Activated CD8-positive, alpha-beta T cell treated with anti-CD3 and anti-CD28 coated beads for 36 hours (primary cell): ENCODE results near the gene ATXN1. TPM values are rescaled to one million over a fixed set of nuclear protein-coding genes. Genes with fewer than 3 reads are reported as not detected.

Experiments
- ATAC-seq: fragments of 200-7000 bp; cut with Tn5 transposase; one replicate; pipeline ENCODE4 v1.10.0; 2021; ENCODE audit warnings: mild to moderate bottlenecking, moderate library complexity
- CTCF ChIA-PET: fragments of 350-600 bp; sonication (Branson Sonifier 250); formaldehyde crosslinking; loops from one replicate; lab custom pipeline; 2021; ENCODE audit warnings: antibody characterized with exemption; lab: Charles Lee
- POLR2A ChIA-PET: fragments of 350-600 bp; sonication (Branson Sonifier 250); formaldehyde crosslinking; loops from one replicate; lab custom pipeline; 2021; ENCODE audit warnings: antibody characterized with exemption; lab: Charles Lee
- DNase-seq: peaks from one replicate; pipeline ENCODE4 v3.0.0-alpha.2; 2020
- H3K27ac Mint-ChIP-seq: one replicate; pipeline ENCODE4 v1.8.0; 2021; ENCODE audit warnings: mild to moderate bottlenecking, mixed read lengths
- H3K27me3 Mint-ChIP-seq: one replicate; pipeline ENCODE4 v1.8.0; 2021; ENCODE audit warnings: mixed read lengths
- H3K36me3 Mint-ChIP-seq: one replicate; pipeline ENCODE4 v1.8.0; 2021; ENCODE audit warnings: low read depth, mixed read lengths
- H3K4me1 Mint-ChIP-seq: one replicate; pipeline ENCODE4 v1.8.0; 2021; ENCODE audit warnings: low read depth, mixed read lengths
- H3K4me3 Mint-ChIP-seq: one replicate; pipeline ENCODE4 v1.8.0; 2021; ENCODE audit warnings: mild to moderate bottlenecking, moderate library complexity, mixed read lengths
- H3K9me3 Mint-ChIP-seq: one replicate; pipeline ENCODE4 v1.8.0; 2021; ENCODE audit warnings: mixed read lengths
- CTCF ChIP-seq: fragments of 200-600 bp; IDR thresholded peaks from one replicate; pipeline ENCODE4 v1.8.0; 2022; ENCODE audit warnings: antibody characterized with exemption, mild to moderate bottlenecking
- intact Hi-C: fragments of 100-400 bp; cut with micrococcal nuclease; formaldehyde crosslinking; loops from one replicate; pipeline ENCODE4 v1.10.0; 2022
- total RNA-seq, 2 experiments: library from RNA; stranded (reverse); gene quantifications; one replicate each; pipeline ENCODE4 v1.2.3, GENCODE V29; 2021

The ATXN1 gene
- total RNA-seq, 2 experiments from 2014 or later: 35.4 to 40.8 TPM

GRCh38 chr6:16288163-16288562 lies 473.1 kb downstream of the ATXN1 start:
- Mint-ChIP-seq H3K27ac (no peak overlapping the region), H3K4me3 (no peak overlapping the region), H3K27me3 (no peaks in the 10 kb centered on the region), H3K36me3 (no peaks in the 10 kb centered on the region), H3K4me1 (no peaks in the 10 kb centered on the region), H3K9me3 (no peaks in the 10 kb centered on the region)
- ATAC-seq (no peak), DNase-seq (no peak)
- ChIA-PET POLR2A (no interaction called here), CTCF (interaction anchor here (3.1 kb wide), 1 partner anchor 43 kb away, joined by 15 read pairs; no protein-coding TSS in a partner anchor)
- no peak for TF ChIP-seq CTCF
- intact Hi-C loops: no loop called here

GRCh38 chr6:16286151-16286522 lies 475.1 kb downstream of the ATXN1 start:
- no peaks in the 10 kb centered on the region for H3K36me3 Mint-ChIP-seq
- DNase-seq: peak; percentile 31
- no peaks in the 10 kb centered on the region for H3K9me3 Mint-ChIP-seq
- ChIA-PET CTCF (interaction anchor here (0.7 to 3.3 kb wide), 15 partner anchors 8 to 669 kb away, joined by 3 to 18 read pairs (median 3); no protein-coding TSS in a partner anchor), POLR2A (interaction anchor here (0.6 to 1.1 kb wide), 2 partner anchors 9 to 1411 kb away, joined by 3 read pairs; no protein-coding TSS in a partner anchor)
- intact Hi-C loops: no loop called here
- no peaks in the 10 kb centered on the region for H3K4me1 Mint-ChIP-seq
- ATAC-seq: peak; percentile 55
- peak; percentile 71 for TF ChIP-seq CTCF
- no peak overlapping the region for H3K27ac Mint-ChIP-seq
- no peaks in the 10 kb centered on the region for H3K27me3 Mint-ChIP-seq
- H3K4me3 Mint-ChIP-seq: no peak overlapping the region

GRCh38 chr6:16285467-16286150 lies 475.7 kb downstream of the ATXN1 start:
- ChIA-PET CTCF (interaction anchor here (0.7 to 3.3 kb wide), 10 partner anchors 10 to 670 kb away, joined by 3 to 18 read pairs (median 3); no protein-coding TSS in a partner anchor), POLR2A (interaction anchor here (0.6 to 1.1 kb wide), 2 partner anchors 9 to 1412 kb away, joined by 3 read pairs; no protein-coding TSS in a partner anchor)
- DNase-seq: no peak
- no peaks in the 10 kb centered on the region for H3K4me1 Mint-ChIP-seq
- no peaks in the 10 kb centered on the region for H3K9me3 Mint-ChIP-seq
- H3K4me3 Mint-ChIP-seq: no peak overlapping the region
- ATAC-seq: no peak
- H3K27me3 Mint-ChIP-seq: no peaks in the 10 kb centered on the region
- H3K36me3 Mint-ChIP-seq: no peaks in the 10 kb centered on the region
- H3K27ac Mint-ChIP-seq: no peak overlapping the region
- TF ChIP-seq CTCF: no peak
- intact Hi-C loops: no loop called here

- H3K4me1 Mint-ChIP-seq: no peaks in the 10 kb centered on the region
- ChIA-PET CTCF (interaction anchor here (1.1 to 3.3 kb wide), 2 partner anchors 9 to 47 kb away, joined by 4 to 18 read pairs; no protein-coding TSS in a partner anchor), POLR2A (no interaction called here)
- no peak for DNase-seq
- intact Hi-C loops: no loop called here
- H3K9me3 Mint-ChIP-seq: no peaks in the 10 kb centered on the region
- H3K27me3 Mint-ChIP-seq: no peaks in the 10 kb centered on the region
- H3K27ac Mint-ChIP-seq: no peak overlapping the region
- H3K36me3 Mint-ChIP-seq: no peaks in the 10 kb centered on the region
- TF ChIP-seq CTCF: no peak
- ATAC-seq: no peak
- H3K4me3 Mint-ChIP-seq: no peak overlapping the region
Observed at GRCh38 chr6:16284472-16284871, 476.8 kb downstream of the ATXN1 start.

- Mint-ChIP-seq H3K4me1 (peaks cover 5% of the 10 kb centered on the region), H3K27ac (no peak overlapping the region), H3K27me3 (no peaks in the 10 kb centered on the region), H3K36me3 (no peaks in the 10 kb centered on the region), H3K4me3 (no peak overlapping the region), H3K9me3 (no peaks in the 10 kb centered on the region)
- intact Hi-C loops: no loop called here
- CTCF ChIA-PET: interaction anchor here (1.1 kb wide), 1 partner anchor 36 kb away, joined by 3 read pairs; no protein-coding TSS in a partner anchor
- no peak for DNase-seq
- TF ChIP-seq CTCF: no peak
- no peak for ATAC-seq
- POLR2A ChIA-PET: no interaction called here
Observed at GRCh38 chr6:16282370-16282769, 478.9 kb downstream of the ATXN1 start.
